ENCODE measurements around the gene LRRC8B. TPM values are rescaled to one million over a fixed set of nuclear protein-coding genes. Genes with fewer than 3 reads are reported as not detected.
"Not testable (repeated sequence)": the region's sequence is repeated elsewhere in the genome, so short reads cannot be mapped to it uniquely, and the experiment has no call there.

The LRRC8B gene
- total RNA-seq, 1 experiment from 2014 or later: 1.1 TPM

DNA sequence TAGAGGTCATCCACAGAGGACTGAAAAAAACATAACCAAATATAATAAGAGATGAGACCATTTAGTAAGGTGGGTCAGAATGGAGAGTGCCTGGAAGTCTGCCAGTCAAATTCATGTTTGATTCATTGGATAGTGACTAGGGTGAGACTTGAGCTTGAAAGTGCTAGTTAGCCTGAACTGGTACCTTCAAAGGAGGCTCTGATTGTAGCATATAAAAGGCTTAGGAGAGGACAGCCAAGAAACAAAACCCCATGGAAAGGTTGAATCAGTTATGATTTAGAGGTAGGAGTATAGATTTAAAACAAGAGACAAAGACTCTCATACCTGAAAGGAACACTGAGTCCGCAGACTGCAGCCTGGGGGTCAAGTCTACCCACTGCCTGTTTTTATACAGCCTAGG lies 63.9 kb downstream of the LRRC8B start:
- H3K9me3 ChIP-seq: no peaks in the 10 kb centered on the region
- no peaks in the 10 kb centered on the region for H3K36me3 ChIP-seq
- H3K27me3 ChIP-seq: no peaks in the 10 kb centered on the region
- no peak for DNase-seq
- no peak overlapping the region for H3K4me3 ChIP-seq

GRCh38 chr1:89589515-89589914 lies 64.9 kb downstream of the LRRC8B start:
- no peaks in the 10 kb centered on the region for H3K27me3 ChIP-seq
- no peaks in the 10 kb centered on the region for H3K9me3 ChIP-seq
- no peak for DNase-seq
- no peak overlapping the region for H3K4me3 ChIP-seq
- no peaks in the 10 kb centered on the region for H3K36me3 ChIP-seq

DNA sequence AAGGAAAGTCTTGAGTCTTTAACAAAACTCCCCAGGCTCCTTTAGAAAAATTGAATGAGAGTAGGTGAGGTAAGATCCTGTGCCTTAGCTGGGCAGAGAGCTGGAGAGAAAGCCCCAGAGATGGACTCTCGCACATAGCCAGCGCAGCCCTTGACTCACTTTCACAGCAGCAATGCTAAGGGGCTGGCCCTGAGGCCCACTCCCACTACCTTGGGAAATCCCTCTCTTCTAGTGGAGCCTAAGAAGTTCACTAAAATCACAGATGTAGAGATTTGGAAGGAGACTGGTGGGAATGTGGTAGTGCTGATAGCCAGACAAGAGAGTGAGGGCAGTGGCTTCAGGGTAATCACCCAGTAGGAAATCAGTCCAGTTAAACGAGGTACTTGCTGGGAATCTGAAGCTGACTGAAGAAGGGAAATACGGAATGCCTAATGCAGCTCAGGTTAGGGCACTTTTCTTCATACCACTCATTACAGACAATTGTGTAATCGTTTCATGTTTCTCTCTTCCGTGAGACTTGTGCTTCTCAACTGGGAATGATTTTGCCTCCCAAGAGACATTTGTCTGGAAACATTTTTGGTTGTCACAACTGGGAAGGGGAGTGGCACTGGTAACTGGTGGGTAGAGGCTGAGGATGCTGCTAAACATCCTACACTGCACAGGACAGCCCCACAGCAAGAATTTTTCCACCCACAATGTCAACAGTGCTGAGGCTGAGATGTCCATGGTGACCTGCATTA lies 65.9 kb downstream of the LRRC8B start:
- no peaks in the 10 kb centered on the region for H3K9me3 ChIP-seq
- DNase-seq: no peak
- H3K4me3 ChIP-seq: no peak overlapping the region
- no peaks in the 10 kb centered on the region for H3K36me3 ChIP-seq
- H3K27me3 ChIP-seq: no peaks in the 10 kb centered on the region

DNA sequence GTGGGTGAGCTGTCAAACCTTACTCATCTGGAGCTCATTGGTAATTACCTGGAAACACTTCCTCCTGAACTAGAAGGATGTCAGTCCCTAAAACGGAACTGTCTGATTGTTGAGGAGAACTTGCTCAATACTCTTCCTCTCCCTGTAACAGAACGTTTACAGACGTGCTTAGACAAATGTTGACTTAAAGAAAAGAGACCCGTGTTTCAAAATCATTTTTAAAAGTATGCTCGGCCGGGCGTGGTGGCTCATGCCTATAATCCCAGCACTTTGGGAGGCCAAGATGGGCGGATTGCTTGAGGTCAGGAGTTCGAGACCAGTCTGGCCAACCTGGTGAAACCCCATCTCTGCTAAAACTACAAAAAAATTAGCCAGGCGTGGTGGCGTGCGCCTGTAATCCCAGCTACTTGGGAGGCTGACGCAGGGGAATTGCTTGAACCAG lies 68.3 kb downstream of the LRRC8B start:
- H3K9me3 ChIP-seq, H3K36me3 ChIP-seq, DNase-seq, H3K4me3 ChIP-seq, H3K27me3 ChIP-seq: not testable (repeated sequence)

DNA sequence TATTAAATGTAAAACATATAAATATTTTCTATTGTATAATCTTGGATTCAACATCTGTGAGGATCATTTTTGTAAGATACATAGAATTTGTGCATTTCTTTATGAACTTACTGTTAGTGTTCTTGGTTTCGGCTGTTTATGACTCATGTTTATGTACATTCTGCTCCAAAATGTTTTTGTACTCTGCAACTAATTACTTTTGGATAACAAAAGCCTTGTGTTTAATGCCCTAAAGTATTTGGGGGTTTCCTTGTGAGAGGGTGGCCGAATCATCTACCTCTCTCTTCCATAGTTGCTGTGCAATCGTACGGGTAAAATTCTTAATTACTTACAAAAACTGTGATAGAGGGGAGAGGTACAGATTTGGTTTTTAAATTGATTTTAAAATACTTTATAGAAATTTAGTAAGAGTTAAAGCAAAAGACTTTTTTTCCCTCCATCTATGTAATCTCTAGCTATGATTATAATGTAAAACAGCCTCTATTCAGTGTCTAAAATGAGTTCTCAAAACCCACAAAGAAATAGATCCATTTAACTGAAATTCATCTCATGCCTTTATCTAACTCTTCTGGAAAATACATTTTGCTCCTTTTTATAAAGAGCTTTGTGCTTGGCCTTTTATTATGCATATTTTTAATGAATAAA lies 69.6 kb downstream of the LRRC8B start:
- no peak for DNase-seq
- Histone ChIP-seq H3K27me3 (no peaks in the 10 kb centered on the region), H3K9me3 (no peaks in the 10 kb centered on the region; the same call in 1 of the 2 replicates), H3K4me3 (no peak overlapping the region), H3K36me3 (no peaks in the 10 kb centered on the region)

DNA sequence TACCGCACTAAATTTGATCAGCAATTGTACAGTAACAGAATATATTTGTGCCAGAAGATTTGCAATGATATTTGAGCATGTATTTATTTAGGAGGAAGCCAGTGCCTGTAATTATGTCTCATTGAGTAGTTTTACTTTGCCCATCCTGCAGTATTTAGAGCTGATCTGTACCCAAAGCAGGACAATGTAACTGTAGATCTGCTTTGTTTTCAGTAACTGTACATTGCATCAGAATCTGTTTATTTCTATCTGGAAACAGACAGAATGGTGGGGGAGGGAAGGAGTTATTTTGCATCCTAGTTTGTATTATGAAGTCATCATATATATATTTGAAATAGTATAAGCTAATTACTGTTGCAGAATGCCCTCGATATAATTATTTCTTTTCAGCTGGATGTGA lies 72.1 kb downstream of the LRRC8B start:
- Histone ChIP-seq H3K27me3 (no peaks in the 10 kb centered on the region), H3K36me3 (no peaks in the 10 kb centered on the region), H3K9me3 (no peaks in the 10 kb centered on the region; the same call in 1 of the 2 replicates), H3K4me3 (no peak overlapping the region)
- DNase-seq: no peak

DNA sequence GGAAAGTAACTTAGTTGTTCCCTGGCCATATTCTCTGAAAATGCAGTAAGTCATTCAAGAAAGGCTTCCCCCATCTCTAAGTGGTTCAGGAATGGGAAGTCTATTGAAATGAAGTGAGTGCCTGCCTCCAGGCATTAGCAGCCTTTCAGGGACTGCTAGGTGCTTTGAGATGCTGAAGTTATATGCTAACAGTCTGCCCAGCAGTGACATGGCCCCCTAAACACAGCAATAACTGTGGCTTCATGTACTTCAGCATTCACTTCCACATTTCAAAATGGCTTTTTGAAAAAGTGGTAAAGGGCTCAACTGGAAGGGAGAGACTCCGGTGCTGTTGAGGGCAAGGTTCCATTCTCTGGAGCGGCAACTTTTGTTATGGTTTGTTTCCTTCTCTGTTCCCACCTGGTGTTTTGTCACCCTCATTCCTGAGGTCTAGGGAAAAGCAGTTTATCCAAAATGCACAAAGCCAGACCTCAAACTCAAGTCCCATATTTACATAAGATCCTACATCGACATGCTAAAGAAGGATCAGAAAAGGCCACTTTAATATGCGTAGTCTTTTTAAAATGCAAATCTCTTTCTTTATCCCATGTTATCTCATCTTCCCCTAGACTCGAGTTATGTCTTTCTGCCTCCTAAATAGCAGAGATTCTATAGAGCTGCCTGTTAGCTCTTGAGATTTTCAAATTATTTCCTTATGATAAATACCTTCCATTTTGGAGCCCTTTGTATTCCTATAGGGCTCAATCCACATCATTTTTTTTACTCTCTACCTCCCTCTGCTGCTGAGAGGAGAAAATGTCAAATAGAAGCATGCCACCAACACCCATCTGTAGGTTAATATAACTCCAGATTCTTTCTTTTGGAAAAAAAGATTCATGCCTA lies 74.1 kb downstream of the LRRC8B start:
- Histone ChIP-seq H3K4me3 (no peak overlapping the region), H3K36me3 (no peaks in the 10 kb centered on the region), H3K9me3 (no peaks in the 10 kb centered on the region; the same call in 1 of the 2 replicates), H3K27me3 (no peaks in the 10 kb centered on the region)
- no peak for DNase-seq

- Histone ChIP-seq H3K4me3 (no peak overlapping the region), H3K9me3 (no peaks in the 10 kb centered on the region; the same call in 1 of the 2 replicates), H3K36me3 (no peaks in the 10 kb centered on the region), H3K27me3 (no peaks in the 10 kb centered on the region)
- DNase-seq: no peak
Measured at GRCh38 chr1:89599332-89599630, 74.7 kb downstream of the LRRC8B start.

GRCh38 chr1:89600451-89601224 lies 76.0 kb downstream of the LRRC8B start:
- H3K4me3 ChIP-seq: no peak overlapping the region
- no peaks in the 10 kb centered on the region for H3K27me3 ChIP-seq
- no peak for DNase-seq
- no peaks in the 10 kb centered on the region for H3K36me3 ChIP-seq
- H3K9me3 ChIP-seq: no peaks in the 10 kb centered on the region; the same call in 1 of the 2 replicates

DNA sequence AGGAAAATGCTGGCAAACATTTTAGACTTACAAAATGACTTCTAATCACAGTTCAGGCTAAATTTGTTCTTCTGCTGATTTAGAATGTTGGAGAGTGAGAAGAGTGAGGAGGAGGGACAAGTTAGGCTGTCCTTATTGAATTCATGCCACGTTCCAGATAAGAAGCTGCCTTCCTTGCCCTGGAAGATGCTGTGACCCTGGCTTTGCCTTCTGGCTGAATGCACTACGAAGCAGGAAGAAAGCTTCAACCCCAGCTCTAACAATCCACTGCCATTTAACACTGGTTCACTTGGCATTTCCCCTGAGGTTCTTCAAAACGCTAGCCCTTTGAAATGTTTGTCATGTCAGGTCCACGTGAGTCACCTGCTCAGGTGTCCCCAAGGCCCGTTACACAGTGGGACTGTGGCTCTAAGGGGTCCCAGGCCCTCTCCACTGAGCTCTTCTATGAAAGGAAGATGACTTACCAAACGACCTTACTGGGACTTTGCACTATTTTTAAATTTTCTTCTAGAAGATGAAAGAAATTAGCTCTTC lies 78.3 kb downstream of the LRRC8B start:
- H3K27me3 ChIP-seq: no peaks in the 10 kb centered on the region
- DNase-seq: no peak
- no peaks in the 10 kb centered on the region for H3K36me3 ChIP-seq
- no peak overlapping the region for H3K4me3 ChIP-seq
- no peaks in the 10 kb centered on the region; the same call in 1 of the 2 replicates for H3K9me3 ChIP-seq

GRCh38 chr1:89603651-89604413 lies 79.2 kb downstream of the LRRC8B start:
- no peaks in the 10 kb centered on the region for H3K36me3 ChIP-seq
- no peaks in the 10 kb centered on the region; the same call in 1 of the 2 replicates for H3K9me3 ChIP-seq
- H3K27me3 ChIP-seq: no peaks in the 10 kb centered on the region
- H3K4me3 ChIP-seq: no peak overlapping the region
- no peak for DNase-seq

DNA sequence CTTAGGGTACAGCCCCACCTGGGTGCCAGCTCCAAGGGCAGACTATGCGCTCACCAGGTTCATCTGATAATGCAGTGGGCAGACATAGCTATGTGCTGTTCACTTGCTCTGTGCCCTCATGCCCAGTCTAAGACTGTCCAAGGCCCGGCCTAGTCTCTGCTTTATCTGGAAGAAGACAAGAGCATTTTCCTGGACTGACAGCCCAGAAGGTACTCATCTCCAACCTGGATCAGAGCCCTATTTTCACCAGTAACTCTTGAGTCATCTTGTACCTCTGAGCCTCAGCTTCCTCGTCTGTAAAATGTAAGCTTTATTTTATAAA lies 79.7 kb downstream of the LRRC8B start:
- peak; percentile 28 for DNase-seq
- Histone ChIP-seq H3K27me3 (no peaks in the 10 kb centered on the region), H3K9me3 (no peaks in the 10 kb centered on the region), H3K36me3 (no peaks in the 10 kb centered on the region), H3K4me3 (no peak overlapping the region)

GRCh38 chr1:89605692-89606091 lies 81.1 kb downstream of the LRRC8B start:
- H3K9me3 ChIP-seq: no peaks in the 10 kb centered on the region
- H3K27me3 ChIP-seq: no peaks in the 10 kb centered on the region
- DNase-seq: peak; percentile 73
- no peaks in the 10 kb centered on the region for H3K36me3 ChIP-seq
- no peak overlapping the region for H3K4me3 ChIP-seq

GRCh38 chr1:89606227-89606980 lies 81.8 kb downstream of the LRRC8B start:
- no peaks in the 10 kb centered on the region for H3K27me3 ChIP-seq
- no peaks in the 10 kb centered on the region for H3K9me3 ChIP-seq
- H3K4me3 ChIP-seq: no peak overlapping the region
- H3K36me3 ChIP-seq: no peaks in the 10 kb centered on the region
- no peak for DNase-seq

DNA sequence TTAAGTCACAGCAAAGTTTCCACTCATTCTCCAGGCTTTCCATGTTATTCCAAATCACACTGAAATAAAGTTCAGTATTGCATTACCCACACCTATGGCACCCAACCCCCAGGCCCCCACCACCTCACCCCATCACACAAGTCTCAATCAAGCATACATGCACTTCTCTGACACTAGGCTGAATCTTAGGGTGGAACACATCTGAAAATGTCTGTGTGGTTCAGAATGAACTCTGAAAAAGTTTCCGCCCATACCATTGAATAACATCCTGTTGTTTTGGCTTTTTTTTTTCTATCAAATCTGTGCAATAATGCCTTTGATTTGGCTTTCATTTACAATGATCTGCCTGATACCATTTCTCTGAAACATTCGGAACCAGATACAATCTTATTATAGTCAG lies 82.5 kb downstream of the LRRC8B start:
- Histone ChIP-seq H3K9me3 (no peaks in the 10 kb centered on the region), H3K27me3 (no peaks in the 10 kb centered on the region), H3K4me3 (no peak overlapping the region), H3K36me3 (no peaks in the 10 kb centered on the region)
- DNase-seq: no peak

Measured in MG63 (cell line).